Measurements from ENCODE around the gene CDC20B.

DNA sequence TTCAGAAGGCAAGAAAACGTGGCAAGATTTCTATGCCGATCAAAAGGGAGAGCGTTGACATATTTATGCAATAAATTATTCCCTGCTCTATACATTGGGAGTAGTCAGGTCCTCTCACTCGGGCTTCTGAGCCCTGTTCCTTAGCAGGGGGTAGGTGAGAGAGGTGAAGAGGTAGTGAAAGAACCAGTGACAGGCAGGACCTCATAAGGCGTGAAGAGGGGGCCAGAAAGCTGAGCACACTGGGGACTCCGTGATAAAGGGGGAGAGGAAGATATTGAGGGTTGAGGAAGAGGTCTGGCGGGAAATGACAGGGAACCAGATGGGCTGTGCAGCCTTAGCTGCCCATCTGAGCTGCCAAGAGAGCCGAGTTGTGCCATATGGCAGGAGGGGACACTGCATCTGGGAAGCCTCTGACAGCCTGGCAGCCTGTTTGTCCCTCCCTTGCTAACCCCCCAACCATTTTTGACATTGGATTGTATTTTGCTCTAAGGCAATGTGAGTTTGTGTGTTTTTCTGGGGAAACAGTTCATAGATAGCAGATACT, 782 bp upstream of the CDC20B start:
- TF ChIP-seq CTCF (IDR thresholded peaks at IDR 0.05; ENCODE audit: low read depth, low read length) (no peak), POLR2A (IDR thresholded peaks at IDR 0.05; ENCODE audit: extremely low read depth, insufficient read length) (no peak)
